ENCODE measurements around the gene CDC37L1. TPM values are rescaled to one million over a fixed set of nuclear protein-coding genes. Genes with fewer than 3 reads are reported as not detected.

CDC37L1 gene
- total RNA-seq: 17.5 and 20.0 TPM in 2 replicates

GRCh38 chr9:4679268-4680172 lies at the start of gene CDC37L1:
Gene CDC37L1, plus strand, starts transcription at chr9:4679569. Its CDS starts 199 bp downstream, at chr9:4679768.

GRCh38 chr9:4662108-4662988 lies 17.0 kb upstream of the CDC37L1 start, which contains the start of gene PLPP6:
Gene PLPP6, plus strand, starts transcription at chr9:4662294. Its CDS starts 82 bp downstream, at chr9:4662376.

GRCh38 chr9:4666042-4666699 lies 13.2 kb upstream of the CDC37L1 start, which contains the start of gene SPATA6L:
Gene SPATA6L, minus strand, starts transcription at chr9:4666480. Its CDS starts 230 bp downstream, at chr9:4666250.

GRCh38 chr9:4740638-4741364 lies 61.4 kb downstream of the CDC37L1 start, which contains the start of gene AK3:
Gene AK3, minus strand, starts transcription at chr9:4741202. Its CDS starts 115 bp downstream, at chr9:4741087.

Other genes with a start within 250 kb of the CDC37L1 start
- gene SLC1A1, start 189.1 kb upstream of the CDC37L1 start, total RNA-seq: 25.8 and 70.4 TPM in 2 replicates
- gene PLPP6, start 17.3 kb upstream of the CDC37L1 start, total RNA-seq: 5.9 and 6.6 TPM in 2 replicates
- 0.39 and 0.46 TPM in 2 replicates for gene SPATA6L, start 13.1 kb upstream of the CDC37L1 start, total RNA-seq
- 66.2 and 66.3 TPM in 2 replicates for gene AK3, start 61.6 kb downstream of the CDC37L1 start, total RNA-seq
- gene RCL1, start 113.4 kb downstream of the CDC37L1 start, total RNA-seq: 10.3 and 15.2 TPM in 2 replicates